Mucosa of rectum (tissue), 2 donors: ENCODE results near the gene CES2.
"Not testable (repeated sequence)": the region's sequence is repeated elsewhere in the genome, so short reads cannot be mapped to it uniquely, and the experiment has no call there.

ENCODE experiments used
- H3K27ac ChIP-seq, 2 donors: one replicate each; pipeline ENCODE4 v1.7.0; 2013; ENCODE audit warnings: inconsistent platforms in 2 of 2, low read depth in 2 of 2, low read length in 2 of 2
- H3K27me3 ChIP-seq, 2 donors: one replicate each; pipeline ENCODE4 v1.7.0; 2013; ENCODE audit warnings: low read length in 2 of 2; ENCODE audit not compliant: control insufficient read depth in 2 of 2, insufficient read depth in 2 of 2
- H3K36me3 ChIP-seq, 2 donors: one replicate each; pipeline ENCODE4 v1.7.0; 2013; ENCODE audit warnings: low read length in 2 of 2; ENCODE audit not compliant: control insufficient read depth in 2 of 2, insufficient read depth in 2 of 2
- H3K4me1 ChIP-seq, 2 donors: one replicate each; pipeline ENCODE4 v1.7.0; 2013; ENCODE audit warnings: low read length in 2 of 2, mild to moderate bottlenecking in 1 of 2; ENCODE audit not compliant: control insufficient read depth in 2 of 2, insufficient read depth in 2 of 2
- H3K4me3 ChIP-seq, 2 donors: one replicate each; pipeline ENCODE4 v1.7.0; 2013; ENCODE audit warnings: low read length in 2 of 2
- H3K9ac ChIP-seq, 2 donors: one replicate each; pipeline ENCODE4 v1.7.0; 2013; ENCODE audit warnings: low read length in 2 of 2, low read depth in 1 of 2, mild to moderate bottlenecking in 1 of 2
- H3K9me3 ChIP-seq, 2 donors: one replicate each; pipeline ENCODE4 v1.7.0; 2013; ENCODE audit warnings: low read length in 2 of 2; ENCODE audit not compliant: control insufficient read depth in 2 of 2
- donor health status: healthy.
- donor health status: Normal muscosa, but diverticular disease.

The CES2 gene

DNA sequence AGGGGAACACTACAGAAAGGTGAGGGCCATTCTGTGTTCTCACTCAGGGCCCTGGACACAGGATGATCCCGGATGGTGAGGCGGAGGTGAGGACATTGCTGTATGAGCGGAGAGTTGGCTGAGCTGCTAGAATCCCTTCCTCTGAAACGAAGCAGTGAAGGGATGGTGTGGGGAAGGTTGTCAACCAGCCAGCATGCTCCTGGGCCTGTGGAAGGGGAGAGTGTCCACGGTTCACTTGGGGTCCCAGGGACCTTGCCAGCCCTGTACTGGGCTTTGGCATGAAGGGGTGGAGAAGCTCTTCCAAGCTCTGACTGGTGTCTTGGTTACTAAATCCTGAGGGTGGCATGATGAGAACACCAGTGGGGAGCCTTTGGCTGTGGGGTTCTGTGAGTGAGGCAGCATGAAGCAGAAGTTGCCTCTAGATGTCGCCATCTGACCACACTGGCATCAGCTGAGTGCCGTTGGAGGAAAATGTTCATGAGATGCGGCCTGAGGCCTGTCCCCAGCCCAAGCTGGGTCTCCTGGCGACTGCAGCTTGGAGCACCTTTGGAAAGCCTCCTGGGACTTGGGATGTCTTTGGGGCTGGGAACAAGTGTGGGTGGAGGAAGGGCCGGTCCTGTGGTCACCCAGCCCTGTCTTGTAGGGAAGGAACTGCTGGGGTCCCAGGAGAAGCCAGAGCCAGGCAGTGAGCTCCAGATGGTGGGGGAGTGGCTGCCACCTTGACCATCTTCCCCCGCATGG is 40.2 kb upstream of the CES2 start:
- peak overlapping the region; percentile 86 to 87 for H3K27ac ChIP-seq
- no peaks in the 10 kb centered on the region for H3K27me3 ChIP-seq
- peak overlapping the region; percentile 41 to 46 for H3K9ac ChIP-seq
- peaks cover 26 to 29% of the 10 kb centered on the region in 2 donors for H3K4me1 ChIP-seq
- H3K36me3 ChIP-seq = no peaks in the 10 kb centered on the region
- no peak overlapping the region for H3K4me3 ChIP-seq
- no peaks in the 10 kb centered on the region for H3K9me3 ChIP-seq

DNA sequence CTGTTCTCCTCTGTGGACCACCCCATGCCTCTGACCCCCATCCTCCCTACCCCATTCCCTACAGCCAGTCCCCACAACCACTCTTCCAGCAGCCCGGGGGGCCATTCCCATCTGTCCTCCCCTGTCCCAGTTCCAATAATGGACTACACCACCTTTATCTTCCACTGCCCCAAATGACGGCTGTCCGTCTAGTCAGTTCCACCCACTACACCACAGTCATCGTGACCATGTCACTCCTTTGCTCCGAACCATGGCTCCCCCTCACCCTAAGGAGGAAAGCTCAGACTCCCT is 39.7 kb upstream of the CES2 start:
- H3K27ac ChIP-seq = peak overlapping the region; percentile 86 to 87

DNA sequence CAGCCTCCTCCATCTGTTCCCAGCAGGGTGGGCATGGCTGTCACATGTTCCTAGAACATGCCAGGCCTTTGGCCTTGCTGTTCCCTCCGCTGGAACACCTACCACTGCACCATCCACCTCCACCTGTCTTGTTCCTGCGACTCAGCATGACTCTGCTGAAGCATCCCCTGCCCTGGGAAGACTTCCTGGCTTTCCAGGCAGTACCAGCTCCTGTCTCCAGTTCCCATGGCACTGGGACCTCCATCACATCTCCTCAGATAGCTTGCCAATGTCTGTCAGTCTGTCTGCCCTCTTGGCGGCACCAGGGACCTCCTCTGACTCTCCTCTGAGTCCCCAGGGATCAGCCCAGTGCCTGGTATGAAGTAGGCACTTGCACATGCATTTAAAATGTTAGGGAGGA is 39.3 kb upstream of the CES2 start:
- Histone ChIP-seq H3K9ac (peak overlapping the region; percentile 5 to 46), H3K4me3 (no peak overlapping the region), H3K9me3 (no peaks in the 10 kb centered on the region), H3K4me1 (peaks cover 33 to 37% of the 10 kb centered on the region in 2 donors), H3K27me3 (no peaks in the 10 kb centered on the region), H3K36me3 (no peaks in the 10 kb centered on the region), H3K27ac (peak overlapping the region; percentile 86 to 87)

More for the DNA sequence above, 39.7 kb upstream of the CES2 start:
- Histone ChIP-seq H3K9me3 (no peaks in the 10 kb centered on the region), H3K9ac (peak overlapping the region; percentile 41 to 46), H3K27me3 (no peaks in the 10 kb centered on the region), H3K36me3 (no peaks in the 10 kb centered on the region), H3K4me3 (no peak overlapping the region), H3K4me1 (peaks cover 30 to 33% of the 10 kb centered on the region in 2 donors)

DNA sequence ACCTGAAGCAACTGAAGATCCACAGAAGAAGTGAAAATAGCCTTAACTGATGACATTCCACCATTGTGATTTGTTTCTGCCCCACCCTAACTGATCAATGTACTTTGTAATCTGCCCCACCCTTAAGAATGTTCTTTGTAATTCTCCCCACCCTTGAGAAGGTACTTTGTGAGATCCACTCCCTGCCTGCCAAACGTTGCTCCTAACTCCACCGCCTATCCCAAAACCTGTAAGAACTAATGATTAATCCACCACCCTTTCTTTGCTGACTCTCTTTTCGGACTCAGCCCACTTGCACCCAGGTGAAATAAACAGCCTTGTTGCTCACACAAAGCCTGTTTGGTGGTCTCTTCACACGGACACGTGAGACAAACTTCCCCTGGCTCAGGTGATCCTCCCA is 38.6 kb upstream of the CES2 start:
- H3K4me1 ChIP-seq = peaks cover 37 to 43% of the 10 kb centered on the region in 2 donors
- not testable (repeated sequence) for H3K9me3 ChIP-seq, H3K4me3 ChIP-seq, H3K36me3 ChIP-seq, H3K27me3 ChIP-seq
- H3K9ac ChIP-seq = peak overlapping the region in 1 of 2 donors; percentile 37
- H3K27ac ChIP-seq = peak overlapping the region; percentile 86 to 87

DNA sequence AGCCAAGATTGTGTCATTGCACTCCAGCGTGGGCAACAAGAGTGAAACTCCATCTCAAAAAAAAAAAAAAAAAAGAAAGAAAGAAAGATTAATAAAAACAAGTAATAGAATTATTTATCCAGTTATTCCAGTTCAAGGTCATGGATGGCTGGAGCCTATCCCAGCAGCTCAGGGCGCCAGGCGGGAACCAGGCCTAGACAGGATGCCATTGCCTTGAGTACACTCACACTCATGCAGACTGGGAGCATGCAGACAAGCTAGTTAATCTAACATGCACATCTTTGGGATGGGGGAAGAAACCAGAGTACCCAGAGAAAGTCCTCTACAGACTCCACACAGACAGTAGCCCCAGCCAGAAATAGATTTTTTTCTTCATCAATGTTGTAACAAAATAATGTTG is 37.1 kb upstream of the CES2 start:
- H3K4me3 ChIP-seq = no peak overlapping the region
- no peak overlapping the region for H3K9ac ChIP-seq
- H3K9me3 ChIP-seq = no peaks in the 10 kb centered on the region
- no peaks in the 10 kb centered on the region for H3K27me3 ChIP-seq
- no peaks in the 10 kb centered on the region for H3K36me3 ChIP-seq
- peaks cover 37 to 44% of the 10 kb centered on the region in 2 donors for H3K4me1 ChIP-seq
- H3K27ac ChIP-seq = no peak overlapping the region

DNA sequence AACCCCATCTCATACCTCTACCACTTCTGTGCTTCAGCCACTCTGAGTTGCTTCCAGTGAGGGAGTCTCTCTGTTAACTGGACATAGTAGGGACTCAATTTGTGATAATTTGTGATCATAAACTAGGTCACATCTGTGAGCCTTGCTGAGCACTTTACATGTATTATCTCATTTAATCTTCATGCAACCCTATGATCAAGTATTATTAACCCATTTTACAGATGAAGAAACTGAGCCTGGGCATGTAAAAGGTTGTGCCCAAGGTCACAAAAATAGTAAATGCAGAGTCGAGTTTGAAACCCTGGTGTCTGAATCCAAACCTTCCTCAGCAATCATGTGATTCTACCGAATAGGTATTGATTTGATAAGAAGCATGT is 36.4 kb upstream of the CES2 start:
- no peaks in the 10 kb centered on the region for H3K9me3 ChIP-seq
- H3K27ac ChIP-seq = peak overlapping the region; percentile 69 to 75
- no peak overlapping the region for H3K4me3 ChIP-seq
- no peaks in the 10 kb centered on the region for H3K36me3 ChIP-seq
- H3K4me1 ChIP-seq = peaks cover 37 to 44% of the 10 kb centered on the region in 2 donors
- no peaks in the 10 kb centered on the region for H3K27me3 ChIP-seq
- H3K9ac ChIP-seq = no peak overlapping the region

DNA sequence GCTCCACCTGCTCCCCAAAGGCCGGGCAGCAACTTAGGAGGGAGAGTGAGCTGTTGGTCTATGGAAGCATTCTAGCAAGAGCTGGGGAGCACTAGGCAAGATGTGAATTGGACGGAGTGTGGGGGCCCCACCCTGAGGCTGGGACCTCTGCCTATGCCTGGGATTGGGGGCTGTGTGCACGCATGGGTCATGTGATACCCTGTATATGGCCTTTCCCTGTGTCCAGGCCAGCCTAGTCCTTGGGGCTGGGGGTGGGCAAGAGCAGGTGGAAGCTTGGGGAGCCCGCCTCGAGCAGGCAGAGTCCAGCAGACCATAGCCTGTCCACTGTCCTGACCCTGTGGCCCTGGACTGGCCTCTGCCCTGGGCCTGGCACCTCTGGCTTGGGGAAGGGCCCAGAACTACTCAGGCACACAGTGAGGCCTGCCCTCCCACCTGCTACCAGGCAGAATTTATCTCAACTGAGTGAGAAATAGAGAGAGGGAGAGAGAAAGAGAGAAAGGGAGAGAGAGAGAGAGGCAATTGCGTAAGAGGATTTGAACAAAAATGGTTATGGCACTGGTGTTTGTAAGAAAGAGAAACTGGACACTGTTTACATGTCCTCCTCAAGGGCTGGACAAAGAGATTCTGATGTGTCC is 35.9 kb upstream of the CES2 start:
- H3K36me3 ChIP-seq = no peaks in the 10 kb centered on the region
- no peaks in the 10 kb centered on the region for H3K9me3 ChIP-seq
- peaks cover 37 to 44% of the 10 kb centered on the region in 2 donors for H3K4me1 ChIP-seq
- H3K27me3 ChIP-seq = no peaks in the 10 kb centered on the region
- no peak overlapping the region for H3K4me3 ChIP-seq
- peak overlapping the region; percentile 69 to 75 for H3K27ac ChIP-seq
- peak overlapping the region in 1 of 2 donors; percentile 78 for H3K9ac ChIP-seq

DNA sequence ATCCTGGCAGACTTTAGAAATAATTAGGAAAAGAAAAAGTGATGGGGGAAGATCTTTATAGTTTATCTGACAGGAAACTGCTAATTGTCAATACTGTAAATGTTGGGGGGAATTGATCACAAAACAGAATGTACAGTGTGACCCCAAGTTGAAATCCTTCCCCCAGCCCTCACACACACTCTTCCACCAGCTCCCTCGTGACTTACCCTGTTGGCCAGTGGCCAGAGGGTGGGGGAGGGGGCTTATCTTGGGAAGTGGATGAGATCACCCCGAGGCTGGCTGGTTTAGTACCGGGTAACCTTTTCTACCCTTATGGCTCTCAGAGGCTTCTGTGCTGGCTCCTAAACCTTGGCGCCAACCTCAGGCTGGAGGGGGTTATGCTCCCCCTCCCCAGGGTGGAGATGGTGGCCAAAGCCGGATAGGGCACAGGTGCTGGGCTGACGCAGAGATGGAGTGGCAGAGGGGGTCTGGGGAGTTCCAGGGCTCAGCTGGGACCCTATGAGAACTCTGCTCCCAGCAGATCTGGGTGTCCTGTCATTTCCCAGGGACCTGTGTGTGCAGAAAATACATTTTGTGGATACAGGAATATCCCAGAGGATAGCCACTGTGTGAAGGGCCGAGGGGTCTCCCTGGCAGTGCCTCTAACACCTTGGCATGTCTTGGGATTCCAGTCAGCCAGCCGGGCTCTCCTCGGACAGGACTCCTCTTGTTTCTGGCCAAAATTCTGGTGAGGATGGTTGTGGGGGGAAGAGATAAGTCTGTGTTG is 35.2 kb upstream of the CES2 start:
- Histone ChIP-seq H3K9ac (peak overlapping the region in 1 of 2 donors; percentile 78), H3K27me3 (no peaks in the 10 kb centered on the region), H3K36me3 (no peaks in the 10 kb centered on the region), H3K27ac (peak overlapping the region; percentile 69 to 75), H3K4me1 (peaks cover 40 to 48% of the 10 kb centered on the region in 2 donors), H3K9me3 (no peaks in the 10 kb centered on the region), H3K4me3 (peak overlapping the region in 1 of 2 donors; percentile 11)

DNA sequence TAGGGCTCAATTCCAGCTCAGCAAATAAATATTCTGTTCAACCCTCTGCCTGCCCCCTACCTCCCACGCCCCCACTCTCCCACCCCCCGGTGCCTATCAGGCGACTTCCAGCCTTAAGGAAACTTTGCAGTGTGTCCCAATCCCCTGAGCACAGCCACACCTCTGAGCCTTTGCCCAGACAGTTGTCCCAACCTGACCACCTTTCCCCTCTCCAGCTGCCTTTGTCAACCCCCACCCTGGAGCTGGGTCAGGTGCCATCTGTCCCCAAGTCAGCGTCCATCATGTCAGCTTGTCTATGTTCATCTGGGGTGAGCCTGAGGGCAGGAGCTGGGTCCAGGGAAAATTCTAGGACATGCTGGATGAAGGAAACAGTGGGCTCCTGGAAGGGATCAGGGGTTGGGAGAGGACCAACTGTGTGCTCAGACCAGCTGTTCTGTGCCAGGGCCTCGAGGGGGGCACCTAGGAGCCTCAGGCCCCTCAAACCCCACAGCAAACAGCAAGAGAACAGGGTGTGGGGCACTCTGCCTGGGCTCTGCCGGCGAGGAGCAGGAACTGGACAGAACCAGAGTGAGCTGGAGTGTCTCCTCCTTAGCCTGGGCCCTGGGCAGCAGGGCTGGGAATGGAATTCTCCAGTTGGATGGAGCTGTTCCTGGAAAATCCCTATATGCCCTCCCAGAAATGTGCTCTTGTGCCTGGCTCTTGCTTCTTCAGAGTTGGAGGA is 34.4 kb upstream of the CES2 start:
- H3K9ac ChIP-seq = peak overlapping the region; percentile 24 to 78
- H3K4me3 ChIP-seq = no peak overlapping the region
- peak overlapping the region; percentile 69 to 75 for H3K27ac ChIP-seq
- no peaks in the 10 kb centered on the region for H3K9me3 ChIP-seq
- no peaks in the 10 kb centered on the region for H3K36me3 ChIP-seq
- H3K4me1 ChIP-seq = peaks cover 40 to 45% of the 10 kb centered on the region in 2 donors
- no peaks in the 10 kb centered on the region for H3K27me3 ChIP-seq
